ENCODE results near the gene DNAJC5.
"Not testable (repeated sequence)": the region's sequence is repeated elsewhere in the genome, so short reads cannot be mapped to it uniquely, and the experiment has no call there.

The DNAJC5 gene

DNA sequence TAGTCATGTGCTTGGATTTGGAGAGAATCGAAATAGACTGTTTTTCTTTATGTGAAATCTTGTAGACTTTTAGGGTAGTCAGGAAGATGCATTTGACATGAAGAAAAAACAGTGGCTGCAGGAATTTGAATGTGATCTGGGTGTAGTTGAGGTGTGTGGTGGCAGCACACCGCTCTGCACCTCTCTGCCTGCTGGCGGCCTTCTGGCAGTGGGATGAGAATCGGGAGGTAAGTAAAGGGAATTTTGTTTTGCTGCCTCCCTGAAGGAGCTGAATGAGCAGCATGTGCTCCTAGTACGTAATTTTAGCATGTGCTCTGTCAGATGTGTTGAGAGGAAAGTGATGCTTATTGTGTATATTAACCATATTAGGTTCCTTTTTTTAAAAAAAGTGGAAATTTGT, 26.7 kb upstream of the DNAJC5 start:
- DNase-seq: no peak
- TF ChIP-seq GATA1 (IDR thresholded peaks at IDR 0.05; ENCODE audit: low read depth, low read length) (no peak), POLR2A (IDR thresholded peaks at IDR 0.05; ENCODE audit: low read length) (no peak)

DNA sequence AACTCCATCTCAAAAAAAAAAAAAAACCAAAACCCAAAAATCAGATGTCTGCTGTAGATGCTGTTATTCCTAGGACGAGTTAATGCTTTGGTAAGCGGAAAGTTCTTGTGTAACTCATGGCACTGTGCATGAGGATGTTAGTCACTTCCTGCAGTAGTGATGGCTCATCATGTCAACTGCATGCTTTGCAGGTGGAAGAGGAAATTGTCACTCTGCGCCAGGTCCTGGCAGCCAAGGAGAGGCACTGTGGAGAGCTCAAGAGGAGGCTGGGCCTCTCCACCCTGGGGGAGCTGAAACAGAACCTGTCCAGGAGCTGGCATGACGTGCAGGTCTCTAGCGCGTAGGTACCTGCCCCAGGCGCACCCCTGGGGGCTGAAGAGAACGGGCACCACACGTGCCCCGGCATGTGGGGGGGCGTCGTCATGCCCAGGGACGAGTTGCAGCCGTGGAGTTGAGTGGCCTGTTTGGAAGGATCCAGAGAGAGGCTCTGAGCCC, 21.4 kb upstream of the DNAJC5 start:
- no peak for TF ChIP-seq GATA1 (IDR thresholded peaks at IDR 0.05; ENCODE audit: low read depth, low read length)
- TF ChIP-seq POLR2A (IDR thresholded peaks at IDR 0.05; ENCODE audit: low read length): no peak
- no peak for DNase-seq

- not testable (repeated sequence) for DNase-seq
These were observed 20.7 kb upstream of the DNAJC5 start for GRCh38 chr20:63874241-63874640.

- TF ChIP-seq GATA1 (IDR thresholded peaks at IDR 0.05; ENCODE audit: low read depth, low read length): no peak
- no peak for TF ChIP-seq POLR2A (IDR thresholded peaks at IDR 0.05; ENCODE audit: low read length)
- DNase-seq: no peak
These were observed 18.4 kb upstream of the DNAJC5 start for GRCh38 chr20:63876489-63877036.

DNA sequence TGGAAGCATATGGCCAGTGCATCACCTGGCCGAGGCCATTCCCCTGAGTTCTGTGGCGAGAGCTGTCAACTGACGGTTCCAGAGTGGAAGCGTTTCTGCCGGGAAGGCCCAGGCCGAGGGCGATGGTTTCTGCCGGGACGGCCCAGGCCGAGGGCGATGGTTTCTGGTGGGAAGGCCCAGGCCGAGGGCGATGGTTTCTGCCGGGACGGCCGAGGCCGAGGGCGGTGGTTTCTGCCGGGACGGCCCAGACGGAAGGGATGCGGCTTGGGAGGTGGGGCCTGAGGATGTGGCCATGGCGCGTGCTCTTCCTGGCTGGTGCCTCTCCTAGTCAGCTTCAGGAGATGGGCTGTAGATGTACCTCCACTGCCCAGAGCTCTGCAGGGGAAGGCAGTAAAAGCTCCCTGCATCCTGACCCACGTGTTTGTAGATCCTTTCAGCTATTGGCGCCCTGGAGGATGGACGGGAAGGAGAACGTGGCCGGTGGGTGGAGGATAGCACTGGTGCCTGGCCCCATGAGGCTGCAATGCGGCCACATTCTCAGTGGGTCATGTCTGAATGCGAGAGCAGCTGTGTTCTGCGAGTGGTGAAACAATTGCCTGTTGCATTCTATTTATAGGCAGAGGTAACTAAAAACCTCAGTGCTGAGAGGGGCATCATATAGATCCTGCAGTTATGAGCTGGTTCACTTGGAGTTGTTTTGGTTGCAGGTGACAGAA, 17.0 kb upstream of the DNAJC5 start:
- no peak for DNase-seq
- TF ChIP-seq GATA1 (IDR thresholded peaks at IDR 0.05; ENCODE audit: low read depth, low read length): no peak
- TF ChIP-seq POLR2A (IDR thresholded peaks at IDR 0.05; ENCODE audit: low read length): no peak

- no peak for TF ChIP-seq GATA1 (IDR thresholded peaks at IDR 0.05; ENCODE audit: low read depth, low read length)
- TF ChIP-seq POLR2A (IDR thresholded peaks at IDR 0.05; ENCODE audit: low read length): no peak
- no peak for DNase-seq
These were observed 15.8 kb upstream of the DNAJC5 start for GRCh38 chr20:63878899-63879663.

DNA sequence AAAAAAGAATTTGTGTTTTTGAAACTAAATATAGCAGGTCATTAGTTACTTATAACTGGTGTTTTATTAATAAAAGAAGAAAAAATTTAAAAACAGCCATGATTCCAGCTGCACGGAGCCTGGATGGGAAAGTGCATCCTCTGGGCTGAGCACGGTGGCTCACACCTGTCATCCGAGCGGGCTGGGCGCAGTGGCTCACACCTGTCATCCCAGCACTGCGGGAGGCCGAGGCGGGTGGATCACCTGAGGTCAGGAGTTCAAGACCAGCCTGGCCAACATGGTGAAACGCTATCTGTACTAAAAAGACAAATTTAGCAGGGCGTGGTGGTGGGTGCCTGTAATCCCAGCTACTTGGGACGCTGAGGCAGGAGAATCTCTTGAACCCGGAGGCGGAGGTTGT, 14.0 kb upstream of the DNAJC5 start:
- not testable (repeated sequence) for DNase-seq

GRCh38 chr20:63881451-63882226, 13.3 kb upstream of the DNAJC5 start:
- no peak for TF ChIP-seq GATA1 (IDR thresholded peaks at IDR 0.05; ENCODE audit: low read depth, low read length)
- no peak for TF ChIP-seq POLR2A (IDR thresholded peaks at IDR 0.05; ENCODE audit: low read length)
- no peak for DNase-seq

DNA sequence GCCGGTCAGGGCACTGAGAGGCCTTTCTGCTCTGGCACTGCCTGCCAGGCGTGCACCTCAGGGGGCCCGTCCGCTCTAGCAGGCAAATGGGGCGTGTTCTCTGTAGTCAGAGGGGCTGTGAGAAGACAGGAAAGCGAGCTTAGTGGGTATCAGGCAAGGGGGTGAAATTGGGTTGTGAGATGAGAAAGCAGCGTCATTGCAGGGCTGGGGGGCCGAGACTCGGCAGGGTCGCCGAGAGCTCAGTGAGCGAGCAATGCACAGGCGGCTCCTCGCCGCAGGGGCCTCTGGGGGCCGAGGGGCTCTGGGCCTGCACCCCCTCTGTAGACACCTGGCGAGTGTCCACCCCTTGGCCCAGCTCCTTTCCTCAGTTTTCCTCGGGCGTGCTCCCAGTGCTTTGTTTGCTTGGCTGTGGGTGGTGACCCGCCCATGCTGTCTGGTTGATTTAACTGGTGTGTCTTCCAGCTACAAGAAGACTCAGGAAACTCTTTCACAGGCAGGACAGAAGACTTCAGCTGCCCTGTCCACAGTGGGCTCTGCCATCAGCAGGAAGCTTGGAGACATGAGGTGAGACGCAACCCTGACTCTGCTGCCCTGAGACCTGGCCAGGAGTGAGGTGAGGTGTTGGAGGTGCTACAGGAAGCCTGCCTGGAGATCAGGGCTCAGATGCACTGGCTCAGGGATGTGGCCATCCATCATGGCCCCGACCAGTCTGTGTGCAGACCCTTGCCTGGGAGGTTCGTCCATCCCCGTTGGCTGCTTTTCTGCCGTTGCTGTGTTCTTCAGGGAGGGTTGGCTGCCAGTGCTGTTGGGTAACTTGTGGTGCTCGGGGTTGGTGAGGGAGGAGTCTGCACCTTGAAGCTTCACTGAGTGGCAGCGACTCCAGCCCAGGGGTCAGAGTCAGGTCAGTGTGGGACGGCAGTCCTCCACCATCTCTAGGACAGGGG, 12.4 kb upstream of the DNAJC5 start:
- DNase-seq: no peak

GRCh38 chr20:63883201-63883593, 11.7 kb upstream of the DNAJC5 start:
- DNase-seq: no peak
- TF ChIP-seq POLR2A (IDR thresholded peaks at IDR 0.05; ENCODE audit: low read length) (no peak), GATA1 (IDR thresholded peaks at IDR 0.05; ENCODE audit: low read depth, low read length) (no peak)

More for the DNA sequence above, 12.4 kb upstream of the DNAJC5 start:
- TF ChIP-seq POLR2A (IDR thresholded peaks at IDR 0.05; ENCODE audit: low read length) (no peak), GATA1 (IDR thresholded peaks at IDR 0.05; ENCODE audit: low read depth, low read length) (no peak)

DNA sequence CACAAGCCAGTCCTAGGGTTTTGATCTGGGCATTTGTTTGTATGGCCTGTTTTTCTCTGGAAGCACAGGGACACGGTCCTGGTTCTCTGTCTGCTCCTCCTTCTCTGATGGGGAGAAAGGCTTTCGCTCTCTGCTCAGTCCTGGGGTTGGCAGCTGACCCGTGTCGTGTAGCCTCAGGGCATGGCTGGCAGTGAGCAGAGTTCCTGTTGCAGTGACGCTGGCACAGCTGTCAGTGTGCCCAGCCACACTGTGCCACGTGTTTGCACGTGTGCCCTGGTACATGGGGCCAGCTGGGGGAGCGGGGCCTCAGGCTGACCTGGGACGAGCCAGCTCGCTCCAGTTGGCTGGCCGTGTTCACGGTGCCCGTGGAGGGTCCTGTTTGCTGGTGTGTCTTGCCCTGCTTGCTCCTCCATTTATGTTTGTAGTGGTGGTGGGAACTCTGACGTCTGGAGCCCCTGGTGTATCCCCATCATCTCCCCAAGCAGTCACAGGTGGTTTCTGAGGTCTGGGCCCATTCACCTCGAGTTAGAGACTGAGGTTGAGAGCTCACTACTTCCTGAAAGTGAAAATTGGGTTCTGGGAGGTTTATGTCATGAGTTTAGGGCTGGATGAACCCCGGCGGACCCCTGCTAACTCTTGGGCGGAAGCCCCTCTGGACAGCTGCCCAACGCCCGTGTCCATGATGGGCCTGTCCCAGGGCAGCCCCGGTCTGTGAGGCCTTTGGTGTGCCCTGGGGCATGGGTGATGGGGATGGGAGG, 10.2 kb upstream of the DNAJC5 start:
- no peak for DNase-seq
- TF ChIP-seq POLR2A (IDR thresholded peaks at IDR 0.05; ENCODE audit: low read length) (no peak), GATA1 (IDR thresholded peaks at IDR 0.05; ENCODE audit: low read depth, low read length) (no peak)

DNA sequence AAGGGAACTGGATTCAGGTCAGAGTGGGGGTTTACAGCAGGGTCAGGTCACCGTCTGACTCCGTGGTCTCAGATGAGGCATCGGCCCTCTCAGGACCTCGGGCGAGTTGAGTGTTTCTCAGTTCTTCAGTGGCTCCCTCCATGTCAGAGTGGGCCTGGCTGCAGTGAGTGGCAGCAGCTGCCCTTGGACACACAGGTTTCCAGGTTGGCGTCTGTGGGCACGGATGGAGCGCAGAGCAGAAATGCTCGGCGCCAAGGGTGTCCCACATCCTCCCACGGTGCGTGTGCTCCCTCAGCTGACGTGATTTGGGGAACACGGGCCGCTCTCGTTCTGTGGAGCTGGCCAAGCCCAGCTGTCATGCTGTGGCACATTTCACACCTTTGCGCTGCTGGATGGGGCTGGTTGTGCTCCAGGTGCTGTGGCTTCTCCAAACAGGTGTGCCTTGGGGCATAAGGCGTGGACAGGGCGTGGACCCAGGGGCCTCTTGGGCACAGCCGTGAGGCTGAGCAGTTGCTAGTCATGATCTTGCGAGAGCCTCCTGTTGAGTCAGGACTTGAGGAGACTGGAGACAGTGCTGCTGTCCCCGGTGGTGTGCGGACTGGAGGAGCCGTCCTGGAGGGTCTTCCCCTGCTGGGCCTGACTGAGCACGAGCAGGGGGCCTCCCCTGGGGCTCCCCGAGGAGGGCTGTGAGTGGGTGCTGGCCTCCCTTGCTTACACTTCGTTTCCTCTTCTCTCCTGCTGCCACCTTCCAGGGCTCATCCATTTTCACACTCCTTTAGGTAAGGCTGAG, 9.5 kb upstream of the DNAJC5 start:
- TF ChIP-seq POLR2A (IDR thresholded peaks at IDR 0.05; ENCODE audit: low read length): no peak
- no peak for TF ChIP-seq GATA1 (IDR thresholded peaks at IDR 0.05; ENCODE audit: low read depth, low read length)
- DNase-seq: no peak
